Testis (tissue), 3 donors: Measurements from ENCODE around the gene SYNM. TPM values are rescaled to one million over a fixed set of nuclear protein-coding genes. Genes with fewer than 3 reads are reported as not detected.

Experiments
- DNase-seq: peaks from one replicate; pipeline ENCODE4 v3.0.0-alpha.2; 2019
- H3K27ac ChIP-seq, 2 donors: fragments of 200-600 bp; sonication (generic); one replicate each; pipeline ENCODE4 v1.5.1; 2019
- H3K27me3 ChIP-seq: fragments of 200-600 bp; sonication (generic); one replicate; pipeline ENCODE4 v1.5.1; 2019
- H3K36me3 ChIP-seq: fragments of 200-600 bp; sonication (generic); one replicate; pipeline ENCODE4 v1.5.1; 2017; ENCODE audit warnings: low read depth; ENCODE audit errors: missing control alignments
- H3K4me1 ChIP-seq: fragments of 200-600 bp; sonication (generic); one replicate; pipeline ENCODE4 v1.5.1; 2019
- H3K4me3 ChIP-seq, 2 donors: fragments of 200-600 bp; sonication (generic); one replicate each; pipeline ENCODE4 v1.5.1; 2017 to 2019
- H3K9me3 ChIP-seq: fragments of 200-600 bp; sonication (generic); one replicate; pipeline ENCODE4 v1.5.1; 2017
- CTCF ChIP-seq, 3 experiments: fragments of 450-650 bp in 2 of 3; fragments of 200-600 bp in 1 of 3; sonication (generic) in 1 of 3; IDR thresholded peaks; one replicate each; pipeline ENCODE4 v1.5.1; 2016 to 2019; ENCODE audit warnings: antibody characterized with exemption in 3 of 3, mild to moderate bottlenecking in 2 of 3, moderate library complexity in 1 of 3
- POLR2A ChIP-seq: fragments of 450-650 bp; IDR thresholded peaks from one replicate; pipeline ENCODE4 v1.6.1; 2017; ENCODE audit warnings: antibody characterized with exemption, mild to moderate bottlenecking, moderate library complexity
- WGBS, 2 donors: methylation state at CpG; one replicate each; pipeline ENCODE4 v1.1.5; 2018; 5-methylcytosine and 5-hydroxymethylcytosine counted together
- intact Hi-C: fragments of 100-400 bp; cut with DNase I; formaldehyde crosslinking; loops from one replicate; pipeline ENCODE4 v1.15.1; 2023; ENCODE audit warnings: low total_unique reads
- polyA plus RNA-seq: library from polyadenylated mRNA; stranded (reverse); fragments of 350-450 nt; fragmentation: Illumina TruSeq; extraction: RNeasy Lipid Tissue Mini Kit (QIAGEN cat#74804); gene quantifications from one replicate; pipeline ENCODE4 v1.2.3, GENCODE V29; 2014; ENCODE audit warnings: low read depth, low replicate concordance; ENCODE audit not compliant: insufficient read depth
- total RNA-seq, 2 donors: library from RNA; depleted of rRNA; stranded (reverse); fragments of >200 nt; gene quantifications; one replicate each; pipeline ENCODE4 v1.2.3, GENCODE V29; 2016

SYNM gene
- total and polyA plus RNA-seq, 3 donors from 2014 or later, result 10.0 to 17.9 (median 11.1) TPM

GRCh38 chr15:99163271-99164062 lies 58.6 kb downstream of the SYNM start:
- WGBS, 2 donors, result 79 to 93% methylated on average over 4 of the region's 4 CpGs
- no peaks in the 10 kb centered on the region for H3K4me1 ChIP-seq
- no peak overlapping the region for H3K27ac ChIP-seq
- peak; percentile 4 for DNase-seq
- intact Hi-C loops, result no loop called here
- H3K36me3 ChIP-seq, result no peaks in the 10 kb centered on the region
- TF ChIP-seq POLR2A (no peak), CTCF (IDR thresholded peaks at IDR 0.05) (no peak)
- H3K4me3 ChIP-seq, result no peak overlapping the region
- no peaks in the 10 kb centered on the region for H3K9me3 ChIP-seq
- H3K27me3 ChIP-seq, result no peaks in the 10 kb centered on the region

GRCh38 chr15:99164119-99164518 lies 59.2 kb downstream of the SYNM start:
- WGBS, 2 donors, result 89 to 94% methylated on average over 3 of the region's 3 CpGs
- Histone ChIP-seq H3K27me3 (no peaks in the 10 kb centered on the region), H3K27ac (no peak overlapping the region), H3K9me3 (no peaks in the 10 kb centered on the region), H3K4me3 (no peak overlapping the region), H3K4me1 (no peaks in the 10 kb centered on the region), H3K36me3 (no peaks in the 10 kb centered on the region)
- intact Hi-C loops, result no loop called here
- TF ChIP-seq CTCF (IDR thresholded peaks at IDR 0.05) (no peak), POLR2A (no peak)
- DNase-seq, result no peak

- DNase-seq, result peak; percentile 10
- H3K27ac ChIP-seq, result no peak overlapping the region
- H3K4me3 ChIP-seq, result no peak overlapping the region
- no peaks in the 10 kb centered on the region for H3K36me3 ChIP-seq
- H3K9me3 ChIP-seq, result no peaks in the 10 kb centered on the region
- intact Hi-C loops, result no loop called here
- H3K4me1 ChIP-seq, result no peaks in the 10 kb centered on the region
- 93 to 97% methylated on average over 3 of the region's 3 CpGs for WGBS, 2 donors
- no peaks in the 10 kb centered on the region for H3K27me3 ChIP-seq
- no peak for TF ChIP-seq CTCF (IDR thresholded peaks at IDR 0.05)
- no peak for TF ChIP-seq POLR2A
Observed at GRCh38 chr15:99165020-99165790, 60.3 kb downstream of the SYNM start.

- no peak overlapping the region for H3K27ac ChIP-seq
- no peaks in the 10 kb centered on the region for H3K4me1 ChIP-seq
- H3K27me3 ChIP-seq, result no peaks in the 10 kb centered on the region
- H3K4me3 ChIP-seq, result no peak overlapping the region
- WGBS, 2 donors, result 92% methylated on average over 23 of the region's 23 CpGs
- no peaks in the 10 kb centered on the region for H3K36me3 ChIP-seq
- no peaks in the 10 kb centered on the region for H3K9me3 ChIP-seq
- DNase-seq, result peak; percentile 6
- TF ChIP-seq POLR2A (no peak), CTCF (IDR thresholded peaks at IDR 0.05) (no peak)
- intact Hi-C loops, result no loop called here
Observed at GRCh38 chr15:99165956-99166689, 61.2 kb downstream of the SYNM start.
